HCT116 (cell line): Measurements from ENCODE around the gene JPH3. TPM values are rescaled to one million over a fixed set of nuclear protein-coding genes. Genes with fewer than 3 reads are reported as not detected.

ENCODE experiments used
- ATAC-seq: fragments of 200-7000 bp; cut with Tn5 transposase; 2 replicates; pipeline ENCODE4 v1.9.1; 2020; ENCODE audit warnings: mild to moderate bottlenecking, moderate library complexity
- BruUV-seq: library from RNA; stranded (reverse); fragments of 400-500 nt; replicated peaks from 2 replicates; lab custom pipeline; 2021; lab: Mats Ljungman, UMichigan
- CTCF ChIA-PET: fragments of 300-600 bp; sonication (Branson Sonifier 250); formaldehyde crosslinking; loops from one replicate; lab custom pipeline; 2021; ENCODE audit warnings: antibody characterized with exemption; lab: Charles Lee
- POLR2A ChIA-PET: fragments of 300-600, 350-600 bp; sonication (Branson Sonifier 250); formaldehyde crosslinking; loops from one replicate; lab custom pipeline; 2021; ENCODE audit warnings: antibody characterized with exemption; lab: Charles Lee
- RAD21 ChIA-PET, 2 experiments: fragments of 300-600 bp; sonication (Branson Sonifier 250); formaldehyde crosslinking; loops; one replicate each; lab custom pipeline; 2023; ENCODE audit warnings: low total read pairs in 2 of 2; ENCODE audit not compliant: uncharacterized antibody in 2 of 2, unreplicated experiment in 2 of 2, low non-redundant PET in 1 of 2; lab: Charles Lee
- DNase-seq: peaks from one replicate; pipeline ENCODE4 v3.0.0-alpha.2; 2010; ENCODE audit warnings: low read depth, low spot score
- H2AFZ ChIP-seq: fragments of 200-600 bp; shearing (Covaris generic), sonication (generic); 2 replicates; pipeline ENCODE4 v1.6.1; 2017; ENCODE audit warnings: low read depth, mixed run types, mixed read lengths, antibody characterized with exemption, low read length; ENCODE audit not compliant: poor library complexity, severe bottlenecking
- H3K27ac ChIP-seq: 2 replicates; pipeline ENCODE4 v1.5.1; 2012; ENCODE audit warnings: low read depth, low read length
- H3K27me3 ChIP-seq: fragments of 200-600 bp; sonication (generic); 2 replicates; pipeline ENCODE4 v1.6.1; 2016; ENCODE audit warnings: mixed run types, low read length, mixed read lengths; ENCODE audit not compliant: insufficient read depth
- H3K36me3 ChIP-seq, 2 experiments: fragments of 200-500 bp in 1 of 2; fragments of 200-600 bp in 1 of 2; sonication (Bioruptor generic) in 1 of 2; sonication (generic) in 1 of 2; 2 replicates each; pipeline versions ENCODE4 v1.5.1 to v1.6.1; 2014 to 2016; ENCODE audit warnings: low read length in 2 of 2, inconsistent platforms in 1 of 2, mixed read lengths in 1 of 2, mixed run types in 1 of 2; ENCODE audit not compliant: insufficient read depth in 2 of 2, control insufficient read depth in 1 of 2
- H3K4me1 ChIP-seq, 2 experiments: fragments of 200-600 bp in 1 of 2; sonication (generic) in 1 of 2; 2 replicates each; pipeline versions ENCODE4 v1.5.1 to v1.6.1; 2012 to 2017; ENCODE audit warnings: low read length in 2 of 2, inconsistent platforms in 1 of 2, mild to moderate bottlenecking in 1 of 2, mixed read lengths in 1 of 2, mixed run types in 1 of 2, moderate library complexity in 1 of 2; ENCODE audit not compliant: insufficient read depth in 2 of 2, control insufficient read depth in 1 of 2
- H3K4me2 ChIP-seq: fragments of 200-600 bp; sonication (generic); 2 replicates; pipeline ENCODE4 v1.6.1; 2017; ENCODE audit warnings: mixed run types, low read length, mixed read lengths
- H3K4me3 ChIP-seq, 2 experiments: fragments of 200-600 bp in 1 of 2; sonication (generic) in 1 of 2; replicated peaks in 1 of 2; 2 replicates each; pipeline ENCODE4 v1.5.1; 2011 to 2016; ENCODE audit warnings: low read length in 2 of 2, control low read depth in 1 of 2, low read depth in 1 of 2, mild to moderate bottlenecking in 1 of 2, mixed read lengths in 1 of 2, mixed run types in 1 of 2
- H3K79me2 ChIP-seq: fragments of 200-600 bp; sonication (generic); 2 replicates; pipeline ENCODE4 v1.6.1; 2017; ENCODE audit warnings: mild to moderate bottlenecking, mixed run types, low read length, moderate library complexity, mixed read lengths; ENCODE audit not compliant: insufficient read depth
- H3K9ac ChIP-seq: fragments of 200-600 bp; sonication (generic); 2 replicates; pipeline ENCODE4 v1.6.1; 2016; ENCODE audit warnings: low read length, mixed read lengths
- H3K9me2 ChIP-seq: fragments of 200-600 bp; sonication (generic), shearing (Covaris generic); 2 replicates; pipeline ENCODE4 v1.6.1; 2017; ENCODE audit warnings: mixed run types, mild to moderate bottlenecking, moderate library complexity; ENCODE audit not compliant: insufficient read depth
- H3K9me3 ChIP-seq, 2 experiments: fragments of 200-500 bp in 1 of 2; fragments of 200-600 bp in 1 of 2; sonication (Bioruptor generic) in 1 of 2; sonication (generic) in 1 of 2; 2 replicates each; pipeline ENCODE4 v1.6.1; 2014 to 2017; ENCODE audit warnings: low read length in 2 of 2, mixed read lengths in 2 of 2, inconsistent platforms in 1 of 2, low read depth in 1 of 2, mild to moderate bottlenecking in 1 of 2, mixed run types in 1 of 2, moderate library complexity in 1 of 2; ENCODE audit not compliant: control insufficient read depth in 1 of 2, insufficient read depth in 1 of 2
- H4K20me1 ChIP-seq: fragments of 200-600 bp; sonication (generic), shearing (Covaris generic); 2 replicates; pipeline ENCODE4 v1.6.1; 2017; ENCODE audit warnings: mixed run types, mild to moderate bottlenecking, moderate library complexity; ENCODE audit not compliant: insufficient read depth
- CBX3 ChIP-seq: IDR thresholded peaks from 2 replicates; pipeline ENCODE4 v1.6.1; 2012; ENCODE audit warnings: low read depth
- CEBPB ChIP-seq: IDR thresholded peaks from 2 replicates; pipeline ENCODE4 v1.6.1; 2012; ENCODE audit warnings: low read depth
- EGR1 ChIP-seq: IDR thresholded peaks from 2 replicates; pipeline ENCODE4 v1.6.1; 2012; ENCODE audit warnings: low read depth
- ELF1 ChIP-seq: IDR thresholded peaks from 2 replicates; pipeline ENCODE4 v1.6.1; 2012; ENCODE audit warnings: low read depth, borderline replicate concordance
- EZH2 ChIP-seq: fragments of 200-600 bp; sonication (generic); IDR thresholded peaks from 2 replicates; pipeline ENCODE4 v1.6.1; 2017; ENCODE audit warnings: antibody characterized with exemption, mixed run types
- EZH2phosphoT487 ChIP-seq: fragments of 200-600 bp; IDR thresholded peaks from 2 replicates; pipeline ENCODE4 v1.6.1; 2018; ENCODE audit warnings: antibody characterized with exemption, borderline replicate concordance
- FOSL1 ChIP-seq: IDR thresholded peaks from 2 replicates; pipeline ENCODE4 v1.6.1; 2012; ENCODE audit warnings: low read depth
- JUND ChIP-seq: IDR thresholded peaks from 2 replicates; pipeline ENCODE4 v1.6.1; 2012
- POLR2A ChIP-seq: IDR thresholded peaks from 2 replicates; pipeline ENCODE4 v1.7.0; 2011; ENCODE audit warnings: borderline replicate concordance; ENCODE audit not compliant: insufficient read depth, insufficient read length; ENCODE audit errors: extremely low read depth
- RAD21 ChIP-seq: IDR thresholded peaks from 2 replicates; pipeline ENCODE4 v1.6.1; 2012; ENCODE audit warnings: low read depth, mild to moderate bottlenecking
- SP1 ChIP-seq: IDR thresholded peaks from 2 replicates; pipeline ENCODE4 v1.6.1; 2012; ENCODE audit warnings: low read depth
- SRF ChIP-seq: IDR thresholded peaks from 2 replicates; pipeline ENCODE4 v1.6.1; 2012; ENCODE audit warnings: low read depth
- TCF7L2 ChIP-seq: IDR thresholded peaks from 2 replicates; pipeline ENCODE4 v1.7.0; 2011; ENCODE audit warnings: borderline replicate concordance, inconsistent platforms; ENCODE audit not compliant: insufficient read depth, insufficient read length; ENCODE audit errors: extremely low read depth
- YY1 ChIP-seq: IDR thresholded peaks from 2 replicates; pipeline ENCODE4 v1.6.1; 2011; ENCODE audit warnings: low read length, low read depth, moderate library complexity, mild to moderate bottlenecking; ENCODE audit not compliant: insufficient replicate concordance; ENCODE audit errors: extremely low read depth
- ZNF274 ChIP-seq: fragments of 200-500 bp; sonication (Bioruptor generic); IDR thresholded peaks from 2 replicates; pipeline ENCODE4 v1.6.1; 2014; ENCODE audit warnings: mild to moderate bottlenecking, low read depth, low read length, inconsistent platforms
- intact Hi-C: fragments of 100-400 bp; cut with micrococcal nuclease; formaldehyde crosslinking; loops from 2 replicates; pipeline ENCODE4 v1.10.0; 2022
- total RNA-seq: library from RNA; stranded (reverse); gene quantifications from one replicate; pipeline ENCODE4 v1.2.1, GENCODE V29; 2021; ENCODE audit not compliant: unreplicated experiment
- TF ChIP-seq, protein P1 (sequence below): IDR thresholded peaks from 2 replicates; pipeline ENCODE4 v1.6.1; 2012
- TF ChIP-seq, protein P2 (sequence below): IDR thresholded peaks from 2 replicates; pipeline ENCODE4 v1.6.1; 2012
- TF ChIP-seq, protein P3 (sequence below): IDR thresholded peaks from 2 replicates; pipeline ENCODE4 v1.6.1; 2012; ENCODE audit warnings: low read depth
- TF ChIP-seq, protein P4 (sequence below), 3 experiments: fragments of 200-600 bp in 1 of 3; sonication (generic) in 1 of 3; IDR thresholded peaks in 2 of 3; conservative IDR thresholded peaks in 1 of 3; 2 replicates each; pipeline ENCODE4 v1.5.1; 2012 to 2017; ENCODE audit warnings: low read depth in 2 of 3, low read length in 2 of 3, antibody characterized with exemption in 1 of 3, borderline replicate concordance in 1 of 3, control low read depth in 1 of 3, mild to moderate bottlenecking in 1 of 3, mixed read lengths in 1 of 3, mixed run types in 1 of 3, moderate library complexity in 1 of 3; ENCODE audit not compliant: insufficient read depth in 1 of 3

The JPH3 gene
- total RNA-seq, 1 experiment from 2014 or later = 0.10 TPM

DNA sequence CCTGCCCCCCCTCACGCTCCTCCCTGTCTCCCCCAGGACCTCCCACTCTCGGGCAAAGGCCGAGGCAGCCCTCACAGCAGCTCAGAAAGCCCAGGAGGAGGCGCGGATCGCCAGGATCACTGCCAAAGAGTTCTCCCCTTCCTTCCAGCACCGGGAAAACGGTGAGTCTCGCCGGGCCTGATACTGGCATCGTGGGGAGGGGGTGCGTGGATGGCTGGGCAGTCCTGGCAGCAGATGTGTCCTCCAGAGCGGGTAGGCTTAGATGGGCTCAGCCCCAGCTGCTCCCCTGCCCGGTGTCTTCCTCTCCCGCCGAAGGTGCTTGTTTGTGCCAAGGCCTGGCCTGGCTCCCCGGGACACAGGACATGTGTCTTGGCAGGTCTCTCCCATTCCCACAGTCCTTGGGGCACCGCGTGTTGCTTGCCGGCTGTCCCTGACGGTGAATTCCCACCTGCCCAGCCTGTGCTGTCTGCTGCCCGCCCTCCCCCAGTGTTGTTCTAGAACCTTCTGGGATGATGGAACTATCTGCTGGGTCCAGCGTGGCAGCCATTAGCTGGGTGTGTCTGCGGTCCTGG lies 81.9 kb downstream of the JPH3 start:
- no peak overlapping the region for H3K9ac ChIP-seq

More for the DNA sequence above, 81.9 kb downstream of the JPH3 start:
- ChIA-PET RAD21 (no interaction called here), POLR2A (no interaction called here), CTCF (no interaction called here)
- no peak overlapping the region for H2AFZ ChIP-seq
- H3K27ac ChIP-seq = no peak overlapping the region
- H3K9me3 ChIP-seq = no peaks in the 10 kb centered on the region
- no peaks in the 10 kb centered on the region for H3K36me3 ChIP-seq
- no peaks in the 10 kb centered on the region for H3K79me2 ChIP-seq
- DNase-seq (no peak), ATAC-seq (no peak)
- H3K4me3 ChIP-seq = no peak overlapping the region
- H3K4me2 ChIP-seq = no peak overlapping the region
- no TSS peak for BruUV-seq
- H3K9me2 ChIP-seq = no peaks in the 10 kb centered on the region
- H3K4me1 ChIP-seq = peaks cover 0 to 10% of the 10 kb centered on the region in 2 experiments; a peak in 1 of 4 replicates
- no peak for TF ChIP-seq TCF7L2
- TF ChIP-seq CEBPB = no peak
- TF ChIP-seq, protein P1, sequence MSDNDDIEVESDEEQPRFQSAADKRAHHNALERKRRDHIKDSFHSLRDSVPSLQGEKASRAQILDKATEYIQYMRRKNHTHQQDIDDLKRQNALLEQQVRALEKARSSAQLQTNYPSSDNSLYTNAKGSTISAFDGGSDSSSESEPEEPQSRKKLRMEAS = no peak
- TF ChIP-seq ELF1 = no peak
- no peak for TF ChIP-seq FOSL1
- TF ChIP-seq YY1 = no peak
- no peak for TF ChIP-seq ZNF274
- TF ChIP-seq JUND = no peak
- TF ChIP-seq EZH2phosphoT487 = no peak
- TF ChIP-seq, protein P2, sequence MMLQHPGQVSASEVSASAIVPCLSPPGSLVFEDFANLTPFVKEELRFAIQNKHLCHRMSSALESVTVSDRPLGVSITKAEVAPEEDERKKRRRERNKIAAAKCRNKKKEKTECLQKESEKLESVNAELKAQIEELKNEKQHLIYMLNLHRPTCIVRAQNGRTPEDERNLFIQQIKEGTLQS = no peak
- no peak for TF ChIP-seq CBX3
- TF ChIP-seq POLR2A = no peak
- no peak for TF ChIP-seq SP1
- no peak for TF ChIP-seq EZH2
- no peak for TF ChIP-seq SRF
- TF ChIP-seq, protein P3, sequence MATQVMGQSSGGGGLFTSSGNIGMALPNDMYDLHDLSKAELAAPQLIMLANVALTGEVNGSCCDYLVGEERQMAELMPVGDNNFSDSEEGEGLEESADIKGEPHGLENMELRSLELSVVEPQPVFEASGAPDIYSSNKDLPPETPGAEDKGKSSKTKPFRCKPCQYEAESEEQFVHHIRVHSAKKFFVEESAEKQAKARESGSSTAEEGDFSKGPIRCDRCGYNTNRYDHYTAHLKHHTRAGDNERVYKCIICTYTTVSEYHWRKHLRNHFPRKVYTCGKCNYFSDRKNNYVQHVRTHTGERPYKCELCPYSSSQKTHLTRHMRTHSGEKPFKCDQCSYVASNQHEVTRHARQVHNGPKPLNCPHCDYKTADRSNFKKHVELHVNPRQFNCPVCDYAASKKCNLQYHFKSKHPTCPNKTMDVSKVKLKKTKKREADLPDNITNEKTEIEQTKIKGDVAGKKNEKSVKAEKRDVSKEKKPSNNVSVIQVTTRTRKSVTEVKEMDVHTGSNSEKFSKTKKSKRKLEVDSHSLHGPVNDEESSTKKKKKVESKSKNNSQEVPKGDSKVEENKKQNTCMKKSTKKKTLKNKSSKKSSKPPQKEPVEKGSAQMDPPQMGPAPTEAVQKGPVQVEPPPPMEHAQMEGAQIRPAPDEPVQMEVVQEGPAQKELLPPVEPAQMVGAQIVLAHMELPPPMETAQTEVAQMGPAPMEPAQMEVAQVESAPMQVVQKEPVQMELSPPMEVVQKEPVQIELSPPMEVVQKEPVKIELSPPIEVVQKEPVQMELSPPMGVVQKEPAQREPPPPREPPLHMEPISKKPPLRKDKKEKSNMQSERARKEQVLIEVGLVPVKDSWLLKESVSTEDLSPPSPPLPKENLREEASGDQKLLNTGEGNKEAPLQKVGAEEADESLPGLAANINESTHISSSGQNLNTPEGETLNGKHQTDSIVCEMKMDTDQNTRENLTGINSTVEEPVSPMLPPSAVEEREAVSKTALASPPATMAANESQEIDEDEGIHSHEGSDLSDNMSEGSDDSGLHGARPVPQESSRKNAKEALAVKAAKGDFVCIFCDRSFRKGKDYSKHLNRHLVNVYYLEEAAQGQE = no peak
- TF ChIP-seq, protein P4, sequence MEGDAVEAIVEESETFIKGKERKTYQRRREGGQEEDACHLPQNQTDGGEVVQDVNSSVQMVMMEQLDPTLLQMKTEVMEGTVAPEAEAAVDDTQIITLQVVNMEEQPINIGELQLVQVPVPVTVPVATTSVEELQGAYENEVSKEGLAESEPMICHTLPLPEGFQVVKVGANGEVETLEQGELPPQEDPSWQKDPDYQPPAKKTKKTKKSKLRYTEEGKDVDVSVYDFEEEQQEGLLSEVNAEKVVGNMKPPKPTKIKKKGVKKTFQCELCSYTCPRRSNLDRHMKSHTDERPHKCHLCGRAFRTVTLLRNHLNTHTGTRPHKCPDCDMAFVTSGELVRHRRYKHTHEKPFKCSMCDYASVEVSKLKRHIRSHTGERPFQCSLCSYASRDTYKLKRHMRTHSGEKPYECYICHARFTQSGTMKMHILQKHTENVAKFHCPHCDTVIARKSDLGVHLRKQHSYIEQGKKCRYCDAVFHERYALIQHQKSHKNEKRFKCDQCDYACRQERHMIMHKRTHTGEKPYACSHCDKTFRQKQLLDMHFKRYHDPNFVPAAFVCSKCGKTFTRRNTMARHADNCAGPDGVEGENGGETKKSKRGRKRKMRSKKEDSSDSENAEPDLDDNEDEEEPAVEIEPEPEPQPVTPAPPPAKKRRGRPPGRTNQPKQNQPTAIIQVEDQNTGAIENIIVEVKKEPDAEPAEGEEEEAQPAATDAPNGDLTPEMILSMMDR (IDR thresholded peaks at IDR 0.05 in 2 of 3, conservative IDR thresholded peaks at IDR 0.05 in 1 of 3; ENCODE audit: borderline replicate concordance in 1 of 3, insufficient read depth in 1 of 3, low read depth in 2 of 3, low read length in 2 of 3) = no peak
- no peak for TF ChIP-seq EGR1
- no peak for TF ChIP-seq RAD21
- intact Hi-C loops = no loop called here
- peaks cover 4% of the 10 kb centered on the region; the same call in 1 of the 2 replicates for H3K27me3 ChIP-seq
- no peaks in the 10 kb centered on the region for H4K20me1 ChIP-seq
